LNCaP clone FGC (cell line): ENCODE data around the gene GJB4.

Experiments
- DNase-seq: peaks from one replicate; pipeline ENCODE4 v3.0.0-alpha.2; 2011; ENCODE audit warnings: low read depth
- H3K4me3 ChIP-seq: 2 replicates; pipeline ENCODE4 v1.5.1; 2011; ENCODE audit warnings: mild to moderate bottlenecking, low read depth, low read length, control low read depth
- TF ChIP-seq, protein P1 (sequence below): IDR thresholded peaks from 2 replicates; pipeline ENCODE4 v1.5.1; 2012; ENCODE audit warnings: mild to moderate bottlenecking; ENCODE audit not compliant: control insufficient read depth, insufficient read depth; ENCODE audit errors: extremely low read depth

The GJB4 gene

DNA sequence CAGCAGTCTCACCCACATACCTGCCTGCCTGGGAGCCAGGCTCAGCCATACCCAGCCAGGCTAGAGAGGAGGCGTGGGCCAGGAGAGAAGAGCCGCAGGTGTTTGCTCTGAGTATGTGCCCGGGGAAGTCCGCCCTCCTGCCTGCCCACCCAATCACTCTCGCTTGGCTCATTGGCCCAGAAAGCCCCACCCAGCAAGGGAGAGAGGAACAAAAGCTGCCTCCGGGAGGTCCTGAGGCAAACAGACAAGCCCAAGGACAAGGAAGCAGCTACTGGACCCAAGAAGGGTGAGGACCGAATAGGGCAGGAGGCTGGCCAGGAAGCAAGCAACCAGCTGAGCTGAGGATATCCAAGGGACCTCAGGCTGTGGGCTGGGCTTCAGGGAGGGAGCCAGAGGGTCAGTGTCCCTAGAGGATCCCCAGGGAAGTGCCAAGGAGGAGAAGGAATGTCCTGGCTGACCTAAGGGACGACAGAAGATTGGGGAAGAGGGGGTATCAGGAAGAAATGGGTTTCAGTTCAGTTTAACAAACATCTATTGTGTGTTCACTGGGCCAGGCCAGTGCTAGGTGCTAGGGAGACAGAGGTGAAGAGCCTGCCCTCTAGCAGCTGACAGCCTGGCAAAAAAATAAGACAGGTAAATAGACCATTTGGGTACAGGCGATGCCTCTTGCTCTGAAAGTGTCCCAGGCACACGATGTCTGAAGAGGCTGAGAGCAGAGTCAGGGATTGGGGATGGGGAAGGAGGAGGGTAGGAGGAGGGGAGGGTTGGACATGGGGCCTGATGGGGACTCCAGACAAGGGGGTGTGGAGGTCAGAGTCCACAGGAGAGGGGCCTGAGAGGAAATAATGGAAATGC is at the start of gene GJB4:
TSS of gene GJB4 (plus strand) at position 238 of the 855 bp plus-strand sequence. CDS start 1,515 bp downstream, outside the sequence.
- DNase-seq = no peak
- TF ChIP-seq, protein P1, sequence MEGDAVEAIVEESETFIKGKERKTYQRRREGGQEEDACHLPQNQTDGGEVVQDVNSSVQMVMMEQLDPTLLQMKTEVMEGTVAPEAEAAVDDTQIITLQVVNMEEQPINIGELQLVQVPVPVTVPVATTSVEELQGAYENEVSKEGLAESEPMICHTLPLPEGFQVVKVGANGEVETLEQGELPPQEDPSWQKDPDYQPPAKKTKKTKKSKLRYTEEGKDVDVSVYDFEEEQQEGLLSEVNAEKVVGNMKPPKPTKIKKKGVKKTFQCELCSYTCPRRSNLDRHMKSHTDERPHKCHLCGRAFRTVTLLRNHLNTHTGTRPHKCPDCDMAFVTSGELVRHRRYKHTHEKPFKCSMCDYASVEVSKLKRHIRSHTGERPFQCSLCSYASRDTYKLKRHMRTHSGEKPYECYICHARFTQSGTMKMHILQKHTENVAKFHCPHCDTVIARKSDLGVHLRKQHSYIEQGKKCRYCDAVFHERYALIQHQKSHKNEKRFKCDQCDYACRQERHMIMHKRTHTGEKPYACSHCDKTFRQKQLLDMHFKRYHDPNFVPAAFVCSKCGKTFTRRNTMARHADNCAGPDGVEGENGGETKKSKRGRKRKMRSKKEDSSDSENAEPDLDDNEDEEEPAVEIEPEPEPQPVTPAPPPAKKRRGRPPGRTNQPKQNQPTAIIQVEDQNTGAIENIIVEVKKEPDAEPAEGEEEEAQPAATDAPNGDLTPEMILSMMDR = no peak
- no peak within 1 kb of the TSS for H3K4me3 ChIP-seq

DNA sequence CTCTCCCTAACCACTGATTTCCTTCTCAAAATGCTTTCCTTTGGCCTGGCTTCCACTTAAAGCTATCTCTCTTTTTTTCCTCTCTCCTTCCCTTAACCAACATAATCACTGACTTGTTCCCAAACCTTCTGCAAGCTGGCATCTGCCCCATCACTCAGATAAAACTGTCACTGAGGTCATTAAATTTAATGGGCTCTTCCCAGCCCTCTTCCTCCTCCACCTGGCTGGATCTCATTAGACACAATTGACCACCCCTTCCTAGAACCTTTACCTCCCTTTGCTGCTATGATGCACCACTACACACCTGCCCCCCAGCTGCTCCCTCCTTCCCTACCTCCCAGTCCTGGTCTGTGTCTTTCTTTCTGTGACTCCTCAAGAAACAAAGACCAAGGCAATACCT is 48.7 kb upstream of the GJB4 start:
- TF ChIP-seq, protein P1 = no peak
- DNase-seq = no peak
- H3K4me3 ChIP-seq = no peak overlapping the region

DNA sequence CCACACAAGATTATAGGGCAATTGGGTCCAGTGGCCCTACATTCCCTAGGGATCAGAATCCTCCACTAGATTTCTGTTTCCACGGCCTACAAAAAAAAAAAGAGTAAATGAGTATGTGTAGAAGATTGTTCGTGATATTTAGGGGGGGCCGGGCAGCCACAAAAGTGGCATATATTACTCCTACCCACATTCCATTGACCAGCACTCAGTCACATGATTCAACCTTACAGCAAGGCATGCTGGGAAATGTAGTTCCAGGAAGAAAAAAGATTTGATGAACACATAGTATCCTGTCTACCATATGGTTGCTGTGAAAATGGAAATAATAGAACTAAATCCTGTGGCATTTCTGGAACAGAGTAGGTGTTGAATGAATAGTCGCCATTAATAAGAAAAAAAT is 48.1 kb upstream of the GJB4 start:
- TF ChIP-seq, protein P1 = no peak
- H3K4me3 ChIP-seq = no peak overlapping the region
- DNase-seq = no peak

DNA sequence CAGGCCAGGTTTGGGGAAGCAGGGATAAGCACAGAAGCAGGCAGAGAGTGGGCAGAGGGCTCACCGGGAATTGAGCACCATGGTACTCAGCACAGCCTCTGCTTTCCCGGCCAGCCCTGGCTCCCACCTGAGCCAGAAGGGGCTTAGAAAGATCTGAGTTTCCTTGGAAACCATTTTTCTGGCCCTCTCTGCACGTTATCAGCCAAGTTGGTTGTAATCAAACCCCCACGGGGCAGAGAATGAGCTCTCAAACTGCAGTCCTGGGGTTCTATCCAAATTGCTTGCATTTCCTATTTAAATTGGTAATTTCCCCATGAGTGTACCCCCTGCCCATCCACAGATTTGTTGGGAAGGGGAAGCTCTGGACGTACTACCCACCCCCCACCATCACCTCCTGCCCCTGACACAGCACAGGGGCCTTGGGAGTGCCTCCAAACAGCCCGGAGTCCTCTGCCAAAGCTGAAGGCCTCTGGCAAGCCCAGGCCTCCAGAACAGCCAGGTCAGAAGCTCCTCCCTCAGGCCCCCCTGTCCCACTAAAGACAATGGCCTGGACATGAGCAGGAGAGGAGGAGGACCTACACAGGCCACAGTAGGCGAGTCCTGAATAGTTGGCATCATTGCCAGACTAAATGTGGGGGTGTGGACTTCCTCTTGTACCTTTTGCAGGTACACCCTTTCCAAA is 47.4 kb upstream of the GJB4 start:
- H3K4me3 ChIP-seq = no peak overlapping the region
- TF ChIP-seq, protein P1 = no peak
- no peak for DNase-seq

DNA sequence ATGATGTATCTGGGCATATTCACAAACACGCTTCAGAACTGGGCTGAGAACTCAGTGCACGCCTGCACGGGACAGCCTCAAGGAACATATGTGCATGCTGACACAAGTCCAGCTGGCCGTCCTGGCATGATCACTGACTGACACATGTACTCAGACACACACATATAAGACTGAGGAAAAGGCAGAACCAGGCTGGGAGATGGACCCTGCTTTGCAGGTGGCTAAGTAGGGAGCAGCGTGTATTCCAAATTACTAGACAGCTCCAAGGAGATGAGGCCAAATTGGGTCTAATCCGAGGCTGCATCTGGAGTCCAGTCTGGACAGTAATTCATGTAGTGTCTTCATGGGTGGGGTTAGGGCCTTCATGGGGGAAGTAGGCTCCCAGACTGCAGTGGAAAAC is 46.1 kb upstream of the GJB4 start:
- no peak for DNase-seq
- no peak overlapping the region for H3K4me3 ChIP-seq
- TF ChIP-seq, protein P1 = no peak

DNA sequence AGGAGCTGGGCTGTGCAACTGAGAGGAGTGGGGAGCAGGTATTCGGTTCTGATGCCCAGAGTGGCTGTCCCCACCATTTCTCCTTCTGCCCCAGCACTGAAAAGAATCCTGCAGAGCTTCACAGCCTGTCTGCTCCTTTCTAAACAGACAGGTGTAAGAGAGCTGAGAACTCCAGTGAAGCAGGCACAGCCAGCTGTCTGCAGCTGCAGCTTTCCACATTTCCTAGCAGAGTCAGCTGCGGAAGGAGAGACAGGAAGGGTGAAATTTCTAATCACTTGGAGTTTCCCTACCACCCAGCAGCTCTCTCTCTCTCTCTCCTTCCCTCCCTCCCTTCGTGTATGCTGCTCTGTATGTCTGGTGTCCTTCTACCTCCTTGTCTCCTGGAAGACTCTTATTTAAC is 45.2 kb upstream of the GJB4 start:
- no peak overlapping the region for H3K4me3 ChIP-seq
- TF ChIP-seq, protein P1 = no peak
- no peak for DNase-seq
